HS-5 (cell line): ENCODE data around the gene LEUTX.
A peak's percentile ranks its signal among the peaks of the same experiment; 100 is the strongest.
"Not testable (repeated sequence)": the region's sequence is repeated elsewhere in the genome, so short reads cannot be mapped to it uniquely, and the experiment has no call there.

ENCODE experiments used
- DNase-seq: peaks from one replicate; pipeline ENCODE4 v3.0.0-alpha.2; 2012; ENCODE audit warnings: low read depth

Gene LEUTX

GRCh38 chr19:39780894-39781293 lies 2.2 kb downstream of the LEUTX start:
- DNase-seq, result no peak

GRCh38 chr19:39788244-39788643 lies 9.6 kb downstream of the LEUTX start:
- no peak for DNase-seq

- peak; percentile 68 for DNase-seq
These were observed 14.4 kb downstream of the LEUTX start for GRCh38 chr19:39792999-39793546.

DNA sequence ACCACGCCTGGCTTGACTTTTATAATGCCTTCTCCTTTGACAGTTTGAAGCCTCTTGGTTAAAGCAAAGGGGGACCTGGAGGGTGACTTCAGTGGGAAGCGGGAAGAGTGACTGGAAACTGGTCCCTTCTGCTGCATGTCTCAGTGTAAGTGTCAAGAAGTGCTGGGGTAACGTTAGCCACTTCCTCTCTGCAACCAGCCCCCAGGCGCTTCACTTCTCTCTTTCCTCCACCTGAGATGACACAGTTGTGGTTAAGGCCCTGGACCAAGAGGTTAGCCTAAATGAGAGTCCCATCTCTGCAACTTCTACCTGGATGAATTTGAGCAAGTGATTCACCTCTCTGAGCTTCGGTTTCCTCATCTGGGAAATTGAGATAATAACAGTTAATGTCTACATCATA lies 16.3 kb downstream of the LEUTX start:
- no peak for DNase-seq

- no peak for DNase-seq
These were observed 17.4 kb downstream of the LEUTX start for GRCh38 chr19:39796000-39796498.

GRCh38 chr19:39797083-39797482 lies 18.4 kb downstream of the LEUTX start:
- DNase-seq, result no peak

DNA sequence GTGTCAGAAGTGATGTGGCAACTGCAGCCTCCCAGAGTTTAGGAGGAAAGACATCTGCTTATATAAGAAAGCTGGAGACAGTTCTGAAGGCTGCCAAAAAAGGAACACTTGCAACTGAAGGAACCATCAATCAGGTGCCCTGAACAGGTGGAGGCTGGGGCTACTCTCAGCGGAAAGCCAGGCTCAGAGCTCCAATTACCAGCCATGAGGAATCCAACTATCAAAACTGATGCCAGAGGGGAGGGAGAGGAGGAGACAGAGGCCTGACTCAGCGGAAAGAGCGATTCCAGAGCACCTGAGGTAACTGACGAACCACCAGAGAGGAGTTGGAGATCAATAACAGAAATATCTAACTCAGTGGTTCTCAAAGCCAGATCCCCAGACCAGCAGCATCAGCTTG lies 24.3 kb downstream of the LEUTX start:
- no peak for DNase-seq

DNA sequence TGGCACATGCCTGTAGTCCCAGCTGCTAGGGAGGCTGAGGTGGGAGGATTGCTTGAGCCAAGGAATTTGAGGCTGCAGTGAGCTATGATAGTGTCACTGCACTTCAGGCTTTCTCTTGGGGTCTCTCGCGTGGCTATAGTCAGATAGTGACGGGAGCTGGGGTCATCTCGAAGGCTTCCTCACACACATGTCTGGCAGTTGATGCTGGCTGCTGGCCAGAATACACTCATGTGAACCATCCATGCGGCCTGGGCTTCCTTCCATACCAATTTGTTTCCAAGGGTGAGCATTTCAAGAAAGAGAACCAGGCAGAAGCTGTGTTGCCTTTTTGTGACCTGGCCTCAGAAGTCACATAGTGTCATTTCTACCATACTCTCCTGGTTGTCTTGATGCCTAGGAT lies 26.4 kb downstream of the LEUTX start:
- DNase-seq, result no peak

GRCh38 chr19:39807846-39808364 lies 29.3 kb downstream of the LEUTX start:
- no peak for DNase-seq

GRCh38 chr19:39808688-39809087 lies 30.0 kb downstream of the LEUTX start:
- DNase-seq, result not testable (repeated sequence)

DNA sequence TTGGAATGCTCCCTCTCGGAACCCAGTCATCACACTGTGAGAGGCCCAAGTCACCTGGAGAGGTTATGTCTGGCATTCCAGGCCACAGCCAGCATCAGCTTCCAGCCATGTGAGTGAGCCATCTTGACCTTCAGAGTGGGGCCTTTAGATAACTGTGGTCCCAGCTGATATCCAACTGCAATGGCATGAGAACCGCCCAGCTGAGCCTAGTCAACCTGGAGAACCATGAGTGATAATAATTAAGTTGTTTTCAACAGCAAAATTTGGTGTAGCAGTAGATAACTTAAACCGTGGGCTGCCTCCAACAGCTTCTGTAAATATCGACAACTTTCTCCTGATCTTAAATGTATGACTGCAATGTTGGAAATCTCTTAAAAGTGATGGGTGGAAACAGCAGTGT lies 30.7 kb downstream of the LEUTX start:
- no peak for DNase-seq

DNA sequence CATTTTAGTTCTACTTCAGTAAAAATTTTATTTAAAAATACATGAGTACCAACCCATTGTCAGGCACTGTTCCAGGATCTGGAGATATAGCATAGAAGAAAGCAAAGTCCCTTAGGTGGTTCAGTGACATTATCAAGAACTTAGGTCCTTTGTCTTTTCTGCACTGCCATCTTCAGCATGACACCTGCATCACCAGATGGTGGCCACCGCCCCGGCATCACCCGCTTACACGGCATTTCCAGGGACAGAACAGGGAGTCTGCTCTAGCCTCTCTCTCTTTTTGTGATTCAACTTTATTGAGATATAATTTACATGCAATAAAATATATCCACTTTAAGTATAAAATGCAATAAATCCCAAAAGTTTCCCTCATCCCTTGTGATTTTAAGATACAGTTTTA lies 31.8 kb downstream of the LEUTX start:
- DNase-seq, result no peak

DNA sequence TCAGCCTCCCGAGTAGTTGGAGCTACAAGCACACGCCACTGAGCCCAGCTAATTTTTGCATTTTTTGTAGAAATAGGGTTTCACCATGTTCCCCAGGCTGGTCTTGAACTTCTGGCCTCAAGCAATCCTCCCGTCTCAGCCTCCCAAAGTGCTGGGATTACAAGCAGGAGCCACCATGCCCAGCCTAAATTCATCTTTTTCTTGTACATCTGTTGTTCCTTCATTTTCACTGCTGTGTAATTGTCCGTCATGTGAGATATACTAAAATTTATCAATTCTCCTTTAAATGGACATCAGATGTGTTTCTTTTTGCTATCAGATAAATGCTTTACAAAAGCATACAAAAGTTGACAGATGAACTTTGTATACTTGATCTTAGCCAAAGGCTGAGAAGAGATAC lies 32.4 kb downstream of the LEUTX start:
- DNase-seq, result no peak

DNA sequence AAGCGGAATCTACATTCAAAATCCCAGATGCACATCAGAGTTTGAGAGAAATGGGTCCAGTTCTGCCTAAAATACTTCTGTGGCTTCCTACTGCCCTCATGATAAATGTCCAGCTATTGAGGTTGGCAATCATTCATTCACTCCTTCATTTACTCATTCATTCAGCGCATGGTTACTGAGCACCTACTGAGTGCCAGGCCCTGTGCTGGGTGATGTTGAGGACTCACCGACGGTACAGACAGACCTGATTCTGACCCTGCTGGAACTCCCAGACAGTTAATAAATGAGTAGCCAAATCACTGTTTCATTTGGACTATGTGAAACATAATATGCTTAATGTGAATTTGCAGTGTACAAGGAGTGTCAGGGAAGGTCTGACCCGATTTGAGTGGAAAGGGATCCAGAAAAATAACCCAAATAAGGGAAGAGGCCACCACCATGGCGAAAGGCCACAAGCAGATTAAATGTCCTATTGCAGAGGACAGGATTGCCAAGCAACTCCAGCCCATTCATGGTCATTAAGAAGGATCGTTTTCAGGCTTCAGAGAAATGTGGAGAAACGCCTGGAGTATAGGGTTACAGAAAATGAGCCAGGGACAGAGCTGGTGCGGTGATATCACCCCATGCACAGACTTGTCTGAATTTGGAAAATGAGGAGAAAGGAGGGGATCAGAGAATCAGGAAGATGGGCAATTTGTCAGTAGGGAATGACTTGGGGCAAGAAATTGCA lies 34.8 kb downstream of the LEUTX start:
- DNase-seq, result no peak

GRCh38 chr19:39814111-39814510 lies 35.5 kb downstream of the LEUTX start:
- not testable (repeated sequence) for DNase-seq

DNA sequence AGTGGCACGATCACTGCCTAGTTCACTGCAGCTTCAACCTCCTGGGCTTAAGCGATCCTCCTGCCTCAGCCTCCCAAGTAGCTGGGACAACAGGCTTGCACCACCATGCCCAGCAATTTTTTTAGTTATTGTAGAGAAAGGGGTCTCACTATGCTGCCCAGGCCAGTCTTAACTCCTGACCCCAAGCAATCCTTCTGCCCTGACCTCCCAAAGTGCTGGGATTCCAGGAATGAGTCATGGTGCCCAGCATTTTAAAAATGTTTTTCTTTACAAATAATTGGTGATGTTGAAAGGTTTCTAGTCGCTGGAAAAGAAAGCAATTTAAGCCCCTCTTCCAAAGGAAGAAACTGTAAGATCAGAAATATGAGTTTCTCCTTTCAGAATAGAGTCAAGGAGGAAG lies 35.9 kb downstream of the LEUTX start:
- DNase-seq, result no peak

GRCh38 chr19:39816287-39817048 lies 37.8 kb downstream of the LEUTX start:
- no peak for DNase-seq

- no peak for DNase-seq
These were observed 39.4 kb downstream of the LEUTX start for GRCh38 chr19:39817888-39818561.

DNA sequence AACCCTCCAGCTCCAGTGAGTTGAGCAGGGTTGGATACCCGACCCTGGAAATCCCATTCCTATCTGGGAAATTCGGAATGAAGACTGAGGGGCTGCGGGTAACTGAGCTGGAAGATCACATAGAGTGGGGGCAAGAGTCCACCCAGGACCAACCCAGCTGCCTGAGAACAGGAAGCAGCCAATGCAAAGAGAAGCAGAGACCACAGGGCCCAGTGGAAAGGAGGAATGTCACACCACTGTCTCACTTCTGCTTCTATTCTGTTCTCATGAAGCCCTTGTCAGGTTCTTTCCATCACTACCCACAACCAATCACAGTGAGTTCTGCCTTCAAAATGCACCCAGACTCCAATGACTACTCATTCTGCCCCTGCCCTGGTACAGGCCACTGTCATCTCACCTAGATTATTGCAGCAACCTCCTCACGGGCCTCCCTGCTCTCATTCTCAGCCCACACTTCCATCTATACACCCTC lies 40.0 kb downstream of the LEUTX start:
- no peak for DNase-seq

GRCh38 chr19:39819786-39820185 lies 41.1 kb downstream of the LEUTX start:
- no peak for DNase-seq

- DNase-seq, result no peak
These were observed 42.0 kb downstream of the LEUTX start for GRCh38 chr19:39820696-39821095.

- DNase-seq, result no peak
These were observed 45.0 kb downstream of the LEUTX start for GRCh38 chr19:39823686-39824085.
